GM13976 (cell line): ENCODE results near the gene OS9.

Source experiments
- DNase-seq: peaks from one replicate; pipeline ENCODE4 v3.0.0; 2012; ENCODE audit warnings: low spot score
- CTCF ChIP-seq: IDR thresholded peaks from 2 replicates; pipeline ENCODE4 v1.5.1; 2012; ENCODE audit warnings: borderline replicate concordance, mild to moderate bottlenecking; ENCODE audit not compliant: insufficient read depth; ENCODE audit errors: extremely low read depth, missing control alignments, control extremely low read depth
- in situ Hi-C: fragments of 300-500 bp; cut with MboI; formaldehyde crosslinking; loops from one replicate; pipeline ENCODE4 v1.12.0; 2022; ENCODE audit warnings: low sequenced_read_pairs, mixed read lengths, inconsistent platforms; ENCODE audit not compliant: unreplicated experiment

Gene OS9

GRCh38 chr12:57730336-57731067 lies 36.6 kb downstream of the OS9 start:
- in situ Hi-C loops = no loop called here
- no peak for TF ChIP-seq CTCF
- no peak for DNase-seq

GRCh38 chr12:57731411-57732080 lies 37.6 kb downstream of the OS9 start:
- DNase-seq = no peak
- no peak for TF ChIP-seq CTCF
- in situ Hi-C loops = no loop called here

- in situ Hi-C loops = no loop called here
- no peak for DNase-seq
- TF ChIP-seq CTCF = no peak
These were observed 38.3 kb downstream of the OS9 start for GRCh38 chr12:57732270-57732669.

GRCh38 chr12:57732726-57733593 lies 39.0 kb downstream of the OS9 start:
- in situ Hi-C loops = no loop called here
- no peak for DNase-seq
- no peak for TF ChIP-seq CTCF

- DNase-seq = no peak
- in situ Hi-C loops = no loop called here
- no peak for TF ChIP-seq CTCF
These were observed 40.0 kb downstream of the OS9 start for GRCh38 chr12:57733928-57734327.

- in situ Hi-C loops = no loop called here
- no peak for DNase-seq
- TF ChIP-seq CTCF = no peak
These were observed 40.7 kb downstream of the OS9 start for GRCh38 chr12:57734591-57734990.
